Aorta (tissue), 5 donors: ENCODE results near the gene TTC9B. TPM values are rescaled to one million over a fixed set of nuclear protein-coding genes. Genes with fewer than 3 reads are reported as not detected.

Source experiments
- ATAC-seq: fragments of 200-7000 bp; cut with Tn5 transposase; one replicate; pipeline ENCODE4 v1.9.1; 2022; ENCODE audit warnings: moderate library complexity; ENCODE audit not compliant: low FRiP score
- DNase-seq, 2 donors: peaks; one replicate each; pipeline ENCODE4 v3.0.0-alpha.2; 2020
- H3K27ac ChIP-seq, 2 donors: one replicate each; pipeline ENCODE4 v1.5.1; 2013; ENCODE audit warnings: low read length in 2 of 2, mild to moderate bottlenecking in 2 of 2, moderate library complexity in 2 of 2, control low read depth in 1 of 2, inconsistent platforms in 1 of 2, low read depth in 1 of 2
- H3K27me3 ChIP-seq, 2 donors: one replicate each; pipeline ENCODE4 v1.6.1; 2013; ENCODE audit warnings: control low read depth in 1 of 2, low read length in 1 of 2, mild to moderate bottlenecking in 1 of 2, moderate library complexity in 1 of 2; ENCODE audit not compliant: insufficient read depth in 2 of 2, control insufficient read depth in 1 of 2
- H3K36me3 ChIP-seq, 2 donors: one replicate each; pipeline ENCODE4 v1.6.1; 2013; ENCODE audit warnings: control low read depth in 1 of 2, low read length in 1 of 2, mild to moderate bottlenecking in 1 of 2; ENCODE audit not compliant: insufficient read depth in 2 of 2, control insufficient read depth in 1 of 2
- H3K4me1 ChIP-seq, 2 donors: one replicate each; pipeline ENCODE4 v1.6.1; 2013; ENCODE audit warnings: low read length in 2 of 2, control low read depth in 1 of 2, mild to moderate bottlenecking in 1 of 2, moderate library complexity in 1 of 2; ENCODE audit not compliant: insufficient read depth in 2 of 2, control insufficient read depth in 1 of 2
- H3K4me3 ChIP-seq, 2 donors: one replicate each; pipeline ENCODE4 v1.5.1; 2013; ENCODE audit warnings: low read length in 2 of 2, control low read depth in 1 of 2, mild to moderate bottlenecking in 1 of 2
- H3K9me3 ChIP-seq: one replicate; pipeline ENCODE4 v1.6.1; 2013; ENCODE audit warnings: mild to moderate bottlenecking, low read length; ENCODE audit not compliant: control insufficient read depth
- WGBS, 2 donors: extraction: QIAGEN DNeasy Blood & Tissue Kit; methylation state at CpG; one replicate each; pipeline ENCODE4 v1.1.7; 2013; 5-methylcytosine and 5-hydroxymethylcytosine counted together
- intact Hi-C, 2 donors: fragments of 100-400 bp; cut with DNase I; formaldehyde crosslinking; loops; one replicate each; pipeline versions ENCODE4 v1.14.2 to v1.15.0; 2022
- long read RNA-seq, 2 donors: library from polyadenylated mRNA; unstranded; transcript quantifications; one replicate each; pipeline ENCODE4 v2.0.0, GENCODE V29; 2020 to 2021
- polyA plus RNA-seq, 2 donors: library from polyadenylated mRNA; stranded (reverse); fragments of 200-250 nt; gene quantifications; one replicate each; pipeline ENCODE4 v1.2.3, GENCODE V29; 2013
- total RNA-seq, 2 donors: library from RNA; stranded (reverse); fragmentation: NEBNext Ultra II Directional; extraction: Animal tissue kit (Norgen Biotek cat#: 25700); gene quantifications; one replicate each; pipeline ENCODE4 v1.2.1, GENCODE V29; 2021
- donor health status: healthy with polysubstance abuse.
- donor health status: Bipolar disorder and iron deficiency.
- donor health status: DM: no; HTN: no; CAD: no.
- donor health status: DM: no; HTN: no; CAD: no.
- donor health status: DM: yes; HTN: yes; CAD: no.

The TTC9B gene
- total RNA-seq (not detected), polyA plus RNA-seq (under 1 TPM in 1 of 2 donors, not detected in 1; 0.26 TPM)
- long read RNA-seq, donor 1 = 0 reads
- long read RNA-seq, donor 2 = 0 reads

GRCh38 chr19:40217934-40218890, at the start of gene TTC9B:
Gene TTC9B, minus strand, starts transcription at chr19:40218384. Its CDS starts 3 bp downstream, at chr19:40218381.
- Histone ChIP-seq H3K4me3 (no peak within 1 kb of the TSS), H3K27me3 (no peaks in the 10 kb centered on the region), H3K27ac (no peak within 1 kb of the TSS), H3K36me3 (no peaks in the 10 kb centered on the region), H3K9me3 (no peaks in the 10 kb centered on the region), H3K4me1 (no peaks in the 10 kb centered on the region)
- DNase-seq (no peak), ATAC-seq (no peak)
- intact Hi-C loops = loop anchor here in 1 of 2 donors (5.0 kb wide), 1 partner anchor 371 kb away; the partner anchor contains the start of gene FBL
- WGBS, 2 donors = 3% methylated on average over 36 to 75 of the region's 75 CpGs

GRCh38 chr19:40267601-40267997, 49.4 kb upstream of the TTC9B start:
- Histone ChIP-seq H3K27me3 (no peaks in the 10 kb centered on the region), H3K9me3 (no peaks in the 10 kb centered on the region), H3K4me3 (no peak overlapping the region), H3K36me3 (no peaks in the 10 kb centered on the region), H3K27ac (no peak overlapping the region), H3K4me1 (no peaks in the 10 kb centered on the region)
- ATAC-seq (no peak), DNase-seq (no peak)
- 84 to 91% methylated on average over 6 of the region's 6 CpGs for WGBS, 2 donors
- intact Hi-C loops = no loop called here

GRCh38 chr19:40266912-40267600, 48.9 kb upstream of the TTC9B start:
- Histone ChIP-seq H3K27me3 (no peaks in the 10 kb centered on the region), H3K9me3 (no peaks in the 10 kb centered on the region), H3K36me3 (no peaks in the 10 kb centered on the region), H3K4me1 (no peaks in the 10 kb centered on the region), H3K4me3 (no peak overlapping the region), H3K27ac (no peak overlapping the region)
- DNase-seq (no peak), ATAC-seq (no peak)
- WGBS, 2 donors = 89% methylated on average over 15 of the region's 15 CpGs
- intact Hi-C loops = no loop called here

- H3K9me3 ChIP-seq = no peaks in the 10 kb centered on the region
- 27 to 33% methylated on average over 15 to 17 of the region's 17 CpGs for WGBS, 2 donors
- H3K27me3 ChIP-seq = no peaks in the 10 kb centered on the region
- H3K4me1 ChIP-seq = no peaks in the 10 kb centered on the region
- DNase-seq (no peak), ATAC-seq (no peak)
- no peak overlapping the region for H3K27ac ChIP-seq
- H3K4me3 ChIP-seq = no peak overlapping the region
- intact Hi-C loops = no loop called here
- no peaks in the 10 kb centered on the region for H3K36me3 ChIP-seq
Observed at GRCh38 chr19:40266119-40266518, 47.9 kb upstream of the TTC9B start.

GRCh38 chr19:40265763-40266099, 47.5 kb upstream of the TTC9B start:
- no peaks in the 10 kb centered on the region for H3K36me3 ChIP-seq
- WGBS, 2 donors = 88 to 89% methylated on average over 6 of the region's 6 CpGs
- no peak overlapping the region for H3K4me3 ChIP-seq
- H3K27me3 ChIP-seq = no peaks in the 10 kb centered on the region
- DNase-seq = no peak
- H3K4me1 ChIP-seq = no peaks in the 10 kb centered on the region
- no peak for ATAC-seq
- intact Hi-C loops = no loop called here
- no peak overlapping the region for H3K27ac ChIP-seq
- no peaks in the 10 kb centered on the region for H3K9me3 ChIP-seq

- no peak for ATAC-seq
- intact Hi-C loops = no loop called here
- peak in 1 of 2 donors; percentile 30 for DNase-seq
- no peaks in the 10 kb centered on the region for H3K4me1 ChIP-seq
- no peaks in the 10 kb centered on the region for H3K27me3 ChIP-seq
- no peak overlapping the region for H3K27ac ChIP-seq
- no peaks in the 10 kb centered on the region for H3K9me3 ChIP-seq
- 93 to 96% methylated on average over 22 of the region's 22 CpGs for WGBS, 2 donors
- no peak overlapping the region for H3K4me3 ChIP-seq
- no peaks in the 10 kb centered on the region for H3K36me3 ChIP-seq
Observed at GRCh38 chr19:40265055-40265762, 47.0 kb upstream of the TTC9B start.

GRCh38 chr19:40264314-40265054, 46.3 kb upstream of the TTC9B start:
- WGBS, 2 donors = 84 to 90% methylated on average over 19 of the region's 19 CpGs
- Histone ChIP-seq H3K9me3 (no peaks in the 10 kb centered on the region), H3K36me3 (no peaks in the 10 kb centered on the region), H3K4me1 (no peaks in the 10 kb centered on the region), H3K27ac (no peak overlapping the region), H3K4me3 (no peak overlapping the region), H3K27me3 (no peaks in the 10 kb centered on the region)
- no peak for ATAC-seq
- no peak for DNase-seq
- intact Hi-C loops = no loop called here
